HG03280 (cell line): ENCODE data around the gene ZMYM4.
"Not testable (repeated sequence)": the region's sequence is repeated elsewhere in the genome, so short reads cannot be mapped to it uniquely, and the experiment has no call there.

Experiments
- ATAC-seq: cut with Tn5 transposase; IDR thresholded peaks from one replicate; pipeline ENCODE4 v1.9.1; 2021; ENCODE audit warnings: mild to moderate bottlenecking, moderate library complexity; ENCODE audit not compliant: unreplicated experiment

The ZMYM4 gene

GRCh38 chr1:35320937-35321336 lies 52.4 kb downstream of the ZMYM4 start:
- no peak for ATAC-seq

- ATAC-seq = no peak
Measured at GRCh38 chr1:35324486-35324885, 56.0 kb downstream of the ZMYM4 start.

GRCh38 chr1:35326246-35326866 lies 57.8 kb downstream of the ZMYM4 start:
- ATAC-seq = no peak

GRCh38 chr1:35331618-35332017 lies 63.1 kb downstream of the ZMYM4 start:
- not testable (repeated sequence) for ATAC-seq

GRCh38 chr1:35334485-35334884 lies 66.0 kb downstream of the ZMYM4 start:
- ATAC-seq = no peak

- no peak for ATAC-seq
Measured at GRCh38 chr1:35340519-35340918, 72.0 kb downstream of the ZMYM4 start.

GRCh38 chr1:35345439-35345981 lies 77.0 kb downstream of the ZMYM4 start:
- no peak for ATAC-seq

- no peak for ATAC-seq
Measured at GRCh38 chr1:35350872-35351271, 82.4 kb downstream of the ZMYM4 start.

- ATAC-seq = no peak
Measured at GRCh38 chr1:35359995-35360394, 91.5 kb downstream of the ZMYM4 start.

GRCh38 chr1:35361638-35362037 lies 93.1 kb downstream of the ZMYM4 start:
- no peak for ATAC-seq

- no peak for ATAC-seq
Measured at GRCh38 chr1:35364741-35365140, 96.2 kb downstream of the ZMYM4 start.

GRCh38 chr1:35367914-35368313 lies 99.4 kb downstream of the ZMYM4 start:
- ATAC-seq = no peak

GRCh38 chr1:35369922-35370671 lies 101.6 kb downstream of the ZMYM4 start:
- ATAC-seq = no peak

- ATAC-seq = no peak
Measured at GRCh38 chr1:35371506-35371905, 103.0 kb downstream of the ZMYM4 start.

GRCh38 chr1:35377555-35377954 lies 109.0 kb downstream of the ZMYM4 start:
- no peak for ATAC-seq

GRCh38 chr1:35379317-35380000 lies 111.0 kb downstream of the ZMYM4 start:
- no peak for ATAC-seq

- not testable (repeated sequence) for ATAC-seq
Measured at GRCh38 chr1:35380111-35380510, 111.6 kb downstream of the ZMYM4 start.

GRCh38 chr1:35382107-35382506 lies 113.6 kb downstream of the ZMYM4 start:
- no peak for ATAC-seq

- ATAC-seq = no peak
Measured at GRCh38 chr1:35386290-35386689, 117.8 kb downstream of the ZMYM4 start.

- ATAC-seq = no peak
Measured at GRCh38 chr1:35386959-35387358, 118.5 kb downstream of the ZMYM4 start.

- no peak for ATAC-seq
Measured at GRCh38 chr1:35390600-35391494, 122.3 kb downstream of the ZMYM4 start.
